ENCODE results near the gene ACYP1.
A peak's percentile ranks its signal among the peaks of the same experiment; 100 is the strongest.
"Not testable (repeated sequence)": the region's sequence is repeated elsewhere in the genome, so short reads cannot be mapped to it uniquely, and the experiment has no call there.

Gene ACYP1

GRCh38 chr14:75067765-75068164 is 3.9 kb upstream of the ACYP1 start:
- not testable (repeated sequence) for DNase-seq

GRCh38 chr14:75067212-75067611 is 3.4 kb upstream of the ACYP1 start:
- no peak for DNase-seq

- DNase-seq, result no peak
Measured at GRCh38 chr14:75066691-75067090, 2.9 kb upstream of the ACYP1 start.

- no peak for DNase-seq
Measured at GRCh38 chr14:75064205-75064567, 362 bp upstream of the ACYP1 start.

GRCh38 chr14:75063013-75063412 is 811 bp downstream of the ACYP1 start:
- DNase-seq, result no peak

- no peak for DNase-seq
Measured at GRCh38 chr14:75060420-75060819, 3.4 kb downstream of the ACYP1 start.

GRCh38 chr14:75059642-75060041 is 4.2 kb downstream of the ACYP1 start:
- DNase-seq, result no peak

- no peak for DNase-seq
Measured at GRCh38 chr14:75054421-75054820, 9.4 kb downstream of the ACYP1 start.

- DNase-seq, result no peak
Measured at GRCh38 chr14:75053396-75054291, 10.2 kb downstream of the ACYP1 start.

- no peak for DNase-seq
Measured at GRCh38 chr14:75051556-75051899, 12.3 kb downstream of the ACYP1 start.

GRCh38 chr14:75050852-75051555 is 12.8 kb downstream of the ACYP1 start, which contains the start of gene MLH3:
MLH3 (minus strand) TSS chr14:75051467; CDS start chr14:75049655, 1,812 bp downstream.
- peak; percentile 59 for DNase-seq

- DNase-seq, result no peak
Measured at GRCh38 chr14:75049731-75050201, 14.1 kb downstream of the ACYP1 start.

GRCh38 chr14:75049136-75049535 is 14.7 kb downstream of the ACYP1 start:
- DNase-seq, result no peak

- no peak for DNase-seq
Measured at GRCh38 chr14:75048101-75048500, 15.7 kb downstream of the ACYP1 start.

GRCh38 chr14:75047506-75047905 is 16.3 kb downstream of the ACYP1 start:
- DNase-seq, result no peak

- DNase-seq, result no peak
Measured at GRCh38 chr14:75046899-75047298, 16.9 kb downstream of the ACYP1 start.

GRCh38 chr14:75046275-75046674 is 17.5 kb downstream of the ACYP1 start:
- DNase-seq, result no peak

- no peak for DNase-seq
Measured at GRCh38 chr14:75044752-75045151, 19.1 kb downstream of the ACYP1 start.

GRCh38 chr14:75044322-75044721 is 19.5 kb downstream of the ACYP1 start:
- DNase-seq, result no peak

- DNase-seq, result no peak
Measured at GRCh38 chr14:75042035-75042434, 21.8 kb downstream of the ACYP1 start.

GRCh38 chr14:75041613-75042012 is 22.2 kb downstream of the ACYP1 start:
- DNase-seq, result no peak

GRCh38 chr14:75040959-75041358 is 22.9 kb downstream of the ACYP1 start:
- no peak for DNase-seq

GRCh38 chr14:75040507-75040906 is 23.3 kb downstream of the ACYP1 start:
- DNase-seq, result no peak

- DNase-seq, result no peak
Measured at GRCh38 chr14:75032939-75033338, 30.9 kb downstream of the ACYP1 start.
